ENCODE results near the gene ICA1.

ICA1 gene

DNA sequence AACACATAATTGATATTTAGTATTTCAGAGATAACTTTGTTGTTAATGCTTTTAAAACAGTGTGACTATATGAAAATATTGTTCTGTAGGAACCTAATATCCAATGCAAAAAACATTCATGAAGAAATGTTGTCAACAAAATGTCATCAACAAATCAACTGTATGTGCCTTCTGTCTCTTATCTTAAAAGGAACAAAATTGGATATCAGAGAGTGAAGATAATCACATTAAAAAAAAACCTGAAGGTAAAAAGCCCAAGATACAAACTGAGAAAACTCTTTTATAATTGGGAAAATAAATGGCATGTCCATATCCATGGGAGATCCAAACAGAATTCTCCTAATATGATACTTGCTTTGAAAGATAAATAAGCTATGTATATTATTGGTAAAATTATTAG is 33.9 kb downstream of the ICA1 start:
- no peak for DNase-seq (ENCODE audit: low read depth in 4 of 4, low spot score in 1 of 4)

DNA sequence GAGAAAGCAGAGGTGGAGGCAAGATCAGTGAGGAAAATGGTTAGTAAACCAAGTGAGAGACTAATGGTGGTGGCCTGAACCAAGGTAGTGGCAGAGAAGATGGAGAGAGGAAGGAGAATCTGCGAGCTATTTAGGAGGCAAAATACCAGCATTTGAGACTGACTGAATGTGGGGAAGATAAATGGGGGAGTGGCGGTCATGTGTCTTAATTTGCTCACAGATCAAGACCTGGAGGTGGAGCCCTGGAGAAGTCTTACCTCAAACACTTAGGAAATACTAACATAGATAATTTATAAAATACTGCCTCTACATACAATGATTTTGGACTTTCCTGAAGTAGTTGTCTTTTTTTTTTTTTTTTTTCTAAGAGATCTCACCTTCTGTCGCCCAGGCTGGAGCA is 34.7 kb downstream of the ICA1 start:
- DNase-seq (ENCODE audit: low read depth in 4 of 4, low spot score in 1 of 4), result no peak

DNA sequence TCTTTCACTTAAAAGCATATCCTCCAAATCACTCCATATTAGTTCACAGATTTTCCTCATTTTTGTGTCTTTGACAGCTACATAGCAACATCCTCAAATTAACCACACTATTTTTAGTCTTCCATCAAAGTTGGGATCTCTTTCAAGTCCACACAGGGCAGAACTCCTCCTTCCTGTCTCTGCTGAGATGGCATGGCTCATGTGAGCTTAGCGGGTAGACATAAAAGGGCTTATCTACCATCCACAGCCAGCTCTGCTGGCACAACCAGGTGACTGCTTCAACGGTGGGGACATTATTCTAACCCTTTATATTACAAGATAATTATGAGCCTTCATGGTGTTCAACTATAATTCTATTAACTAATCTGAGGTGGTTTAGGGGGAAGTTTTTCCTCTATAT is 35.5 kb downstream of the ICA1 start:
- no peak for DNase-seq (ENCODE audit: low read depth in 4 of 4, low spot score in 1 of 4)

DNA sequence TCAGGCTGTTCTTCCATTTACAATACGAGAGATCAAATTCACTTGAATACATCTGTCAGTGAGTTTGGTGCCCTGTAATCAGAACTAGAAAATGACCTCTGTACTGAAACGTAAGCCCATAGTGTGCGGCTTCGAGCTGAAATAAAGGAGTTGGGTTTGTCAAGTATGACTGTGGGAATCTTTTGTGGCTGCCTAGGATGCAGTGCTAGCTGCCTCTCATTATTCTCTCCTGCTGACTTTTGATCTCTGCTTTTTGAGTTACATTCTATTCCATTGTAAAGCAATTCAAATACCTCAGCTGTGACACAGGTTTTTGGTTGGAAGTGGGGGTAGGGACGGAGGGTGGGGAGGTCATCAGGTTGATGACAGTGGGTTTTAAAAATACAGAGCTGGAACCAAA is 40.4 kb downstream of the ICA1 start:
- no peak for DNase-seq (ENCODE audit: low read depth in 4 of 4, low spot score in 1 of 4)

DNA sequence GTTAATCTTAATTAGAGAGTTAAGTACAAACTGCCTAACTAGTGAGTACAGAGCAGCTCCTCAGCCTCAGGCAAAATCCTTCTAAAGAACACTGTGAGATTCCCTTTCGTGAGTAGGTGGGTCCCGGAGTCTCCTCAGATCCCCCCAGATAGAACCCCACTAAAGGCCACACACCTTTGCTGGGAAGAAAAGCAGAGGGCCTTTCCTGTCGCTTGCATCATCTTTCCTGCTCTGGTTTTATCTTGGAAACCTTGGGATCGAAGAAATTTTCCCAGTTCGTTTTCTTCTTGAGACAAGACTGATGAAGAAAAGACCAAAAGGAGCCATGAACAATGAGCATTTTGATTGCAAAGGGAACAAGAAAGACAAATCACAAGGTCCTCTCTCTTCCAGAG is 40.9 kb downstream of the ICA1 start:
- no peak for DNase-seq (ENCODE audit: low read depth in 4 of 4, low spot score in 1 of 4)

DNA sequence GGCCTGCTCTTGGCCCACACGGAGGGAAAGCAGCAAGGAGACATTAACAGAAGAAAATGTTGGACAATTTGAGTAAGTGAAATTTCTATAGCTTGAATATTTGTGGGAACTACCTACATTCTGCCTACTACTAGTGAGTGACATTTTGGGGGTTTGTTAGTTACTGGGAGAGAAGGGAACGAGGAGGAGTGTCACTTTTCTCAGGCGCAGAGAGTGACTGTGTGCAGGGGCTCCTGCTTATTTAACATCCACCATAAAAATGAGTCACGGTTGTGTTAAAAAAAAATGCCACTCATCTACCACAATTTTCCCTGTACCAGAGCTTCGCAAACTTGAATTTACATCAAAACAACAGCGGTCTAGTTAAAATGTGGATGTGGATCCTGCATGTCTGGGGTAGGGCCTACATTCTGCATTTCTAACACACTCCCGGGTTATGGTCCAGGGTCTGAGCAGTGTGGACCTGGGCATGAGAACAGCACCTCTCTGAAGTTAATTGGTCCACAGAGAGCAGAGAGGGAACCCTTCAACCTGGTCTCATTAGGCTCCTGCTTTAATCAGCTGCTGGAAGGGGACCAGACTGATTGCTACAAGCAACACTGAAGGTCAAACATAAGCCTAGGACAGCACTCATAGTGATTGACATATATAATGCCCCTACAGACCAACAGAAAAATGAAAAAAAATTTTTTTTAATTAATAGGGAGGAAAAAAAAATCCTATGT is 41.4 kb downstream of the ICA1 start:
- DNase-seq (ENCODE audit: low read depth in 4 of 4, low spot score in 1 of 4), result no peak

DNA sequence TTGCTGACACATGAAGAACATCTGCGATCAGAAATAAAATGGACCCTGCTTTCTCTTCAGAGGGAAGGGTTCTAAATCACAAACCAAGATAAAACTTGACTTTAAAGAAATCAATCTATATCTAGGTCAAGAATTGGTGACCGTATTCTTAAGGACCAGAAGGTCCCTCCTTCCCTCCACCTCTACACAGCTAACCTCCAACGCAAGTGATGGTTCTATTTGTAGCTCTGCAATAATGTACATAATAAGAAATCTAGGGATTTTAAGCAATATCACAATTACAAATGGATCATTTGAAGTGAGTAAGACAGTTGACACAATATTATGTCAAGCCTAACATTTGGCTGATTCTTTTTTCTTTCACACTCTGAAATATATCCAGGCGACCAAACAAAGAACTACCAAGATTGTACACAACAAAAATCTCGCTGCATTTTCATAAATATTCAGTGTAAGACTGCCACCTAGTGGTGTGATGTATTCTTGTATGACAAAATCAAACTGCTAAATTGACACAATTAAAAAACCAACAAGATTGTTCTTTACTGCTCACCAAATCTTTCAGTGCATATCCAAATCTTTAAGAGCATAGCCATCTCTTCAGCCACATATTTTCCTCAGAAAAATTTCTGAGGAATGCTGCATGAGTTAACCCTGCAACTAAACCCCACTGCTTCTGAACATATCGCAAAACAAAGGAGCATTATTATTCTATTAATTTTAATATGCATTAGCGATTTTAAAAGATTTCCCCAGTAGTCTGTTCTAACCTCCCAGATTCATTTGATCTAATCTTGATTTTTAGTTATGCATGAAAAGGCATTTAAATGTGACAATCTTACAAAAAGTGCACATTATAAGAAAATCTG is 44.5 kb downstream of the ICA1 start:
- DNase-seq (ENCODE audit: low read depth in 4 of 4, low spot score in 1 of 4), result peak in 1 of 4 experiments; percentile 40

DNA sequence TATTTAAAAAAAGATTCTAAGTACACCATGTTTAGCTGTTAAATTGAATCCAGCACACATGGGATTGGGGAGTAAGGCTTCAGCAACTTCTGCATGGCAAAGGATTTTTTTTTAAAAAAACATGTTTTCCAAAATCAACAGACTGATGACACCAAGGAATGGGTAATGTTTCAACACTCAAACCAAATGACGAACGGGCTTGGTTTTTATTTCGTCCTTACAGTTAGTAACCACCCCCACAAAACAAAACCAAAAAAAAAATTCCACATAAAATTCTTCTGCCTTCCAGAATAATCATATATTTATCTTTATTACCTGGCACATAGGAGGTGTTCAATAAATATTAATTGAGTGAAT is 45.7 kb downstream of the ICA1 start:
- no peak for DNase-seq (ENCODE audit: low read depth in 4 of 4, low spot score in 1 of 4)

DNA sequence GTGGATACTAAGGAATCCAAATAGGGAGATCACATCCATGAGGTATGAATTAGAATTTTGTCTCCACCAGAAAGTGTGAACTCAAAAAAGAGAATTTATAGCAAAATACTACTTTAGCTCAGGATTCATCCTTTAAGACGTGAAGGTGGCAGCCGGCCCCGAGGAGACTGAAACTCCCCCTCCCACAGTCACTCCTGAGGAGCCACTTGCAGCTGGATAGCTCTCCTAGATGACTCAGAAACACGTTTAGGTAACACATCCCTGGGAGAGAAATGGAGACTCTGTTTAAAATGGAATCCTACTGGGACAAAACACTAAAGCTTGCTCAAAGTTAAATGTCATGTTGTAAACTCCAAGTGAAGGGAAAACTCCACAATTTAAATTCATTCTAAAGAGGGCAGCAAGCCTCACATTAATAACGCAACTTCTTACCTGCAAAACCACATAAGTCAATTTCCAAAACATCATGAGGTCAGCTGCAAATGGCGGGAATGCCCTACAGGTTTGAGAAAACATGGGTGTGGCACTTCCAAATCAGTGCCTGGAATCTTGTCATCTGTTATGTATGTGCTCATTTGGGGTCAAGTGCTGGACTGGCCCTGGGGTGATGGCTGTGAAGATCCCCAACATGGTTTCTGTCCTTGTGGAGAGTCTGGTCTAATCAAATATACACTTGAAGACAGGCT is 46.2 kb downstream of the ICA1 start:
- DNase-seq (ENCODE audit: low read depth in 4 of 4, low spot score in 1 of 4), result no peak

DNA sequence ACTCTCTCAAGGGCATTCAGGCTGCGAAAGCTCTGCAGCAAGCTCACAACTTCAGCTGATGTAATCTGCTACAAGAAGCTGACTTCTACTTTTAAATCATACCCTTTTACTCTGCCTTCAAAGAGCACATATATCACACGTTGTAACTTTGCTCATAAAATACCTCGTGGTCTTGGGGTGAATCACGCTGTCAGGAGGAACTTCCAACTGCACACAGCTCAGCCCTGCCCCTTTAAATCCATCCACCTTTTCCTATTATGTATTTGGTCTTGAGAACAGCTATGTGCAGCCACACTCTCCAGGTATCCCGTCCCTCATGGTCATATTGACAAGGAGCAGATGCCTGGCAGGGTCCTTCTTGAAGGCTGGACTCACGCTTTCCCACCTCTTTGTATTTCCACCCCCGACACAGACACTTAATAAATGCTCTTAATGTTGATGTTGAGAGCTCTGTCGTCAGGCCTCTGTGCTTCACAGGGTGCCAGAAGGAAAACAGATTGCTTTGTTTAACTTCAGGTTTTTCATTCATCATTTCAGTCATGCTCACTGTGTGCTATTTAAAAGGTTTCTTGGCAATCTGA is 47.6 kb downstream of the ICA1 start:
- no peak for DNase-seq (ENCODE audit: low read depth in 4 of 4, low spot score in 1 of 4)

DNA sequence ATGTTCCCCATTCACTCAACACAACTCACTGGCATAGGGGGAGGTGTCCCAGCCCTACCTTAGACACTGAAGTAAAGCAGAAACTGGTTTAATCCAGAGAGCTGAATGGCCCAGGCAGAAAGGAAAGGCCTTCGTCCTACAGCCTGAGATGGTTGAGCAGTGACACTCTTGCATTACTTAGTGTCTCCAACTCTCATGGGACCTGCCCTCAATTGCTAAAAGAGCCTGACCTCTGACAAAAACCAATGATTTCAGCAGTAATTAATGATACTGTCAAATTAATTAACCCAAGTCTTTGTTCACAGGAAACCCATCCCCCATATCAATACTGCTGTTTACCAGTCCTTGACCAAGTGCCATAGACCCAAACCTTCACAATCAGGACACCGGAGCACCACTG is 48.6 kb downstream of the ICA1 start:
- no peak for DNase-seq (ENCODE audit: low read depth in 4 of 4, low spot score in 1 of 4)

DNA sequence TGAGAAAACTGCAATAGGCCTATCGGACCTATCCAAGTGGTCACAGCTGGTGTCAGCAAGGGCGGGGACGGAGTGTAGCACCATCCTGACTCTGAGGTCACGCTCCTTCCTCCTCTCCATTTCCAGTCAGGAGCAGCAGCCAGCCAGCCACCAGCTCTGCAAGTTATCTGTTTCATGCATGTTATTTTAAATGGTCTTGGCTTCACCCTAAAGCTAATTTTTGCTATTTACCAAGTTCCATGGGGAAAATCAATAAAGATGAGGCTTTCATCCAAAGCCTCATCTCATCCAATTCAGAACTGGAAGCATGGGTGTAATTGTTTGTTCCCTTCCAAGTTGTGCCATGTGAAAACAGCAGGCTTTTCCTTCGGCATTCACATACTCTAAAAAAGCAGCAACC is 49.3 kb downstream of the ICA1 start:
- no peak for DNase-seq (ENCODE audit: low read depth in 4 of 4, low spot score in 1 of 4)

DNA sequence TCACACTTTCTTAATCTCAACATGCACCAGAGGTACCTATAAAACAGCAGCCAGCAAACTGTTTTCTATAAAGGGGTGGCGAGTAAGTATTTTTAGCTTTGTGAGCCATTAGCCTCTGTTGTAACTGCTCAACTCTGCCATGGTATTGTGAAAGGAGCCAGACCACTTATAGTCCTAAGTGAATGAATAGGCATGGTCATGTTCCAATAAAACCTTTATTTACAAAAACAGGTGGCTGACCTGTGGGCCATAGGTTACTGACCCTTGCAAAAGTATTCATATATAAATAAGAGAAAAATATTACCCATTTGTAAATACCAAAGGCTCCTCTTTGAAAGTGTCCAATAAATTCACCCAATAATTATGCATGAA is 50.3 kb downstream of the ICA1 start:
- no peak for DNase-seq (ENCODE audit: low read depth in 4 of 4, low spot score in 1 of 4)

DNA sequence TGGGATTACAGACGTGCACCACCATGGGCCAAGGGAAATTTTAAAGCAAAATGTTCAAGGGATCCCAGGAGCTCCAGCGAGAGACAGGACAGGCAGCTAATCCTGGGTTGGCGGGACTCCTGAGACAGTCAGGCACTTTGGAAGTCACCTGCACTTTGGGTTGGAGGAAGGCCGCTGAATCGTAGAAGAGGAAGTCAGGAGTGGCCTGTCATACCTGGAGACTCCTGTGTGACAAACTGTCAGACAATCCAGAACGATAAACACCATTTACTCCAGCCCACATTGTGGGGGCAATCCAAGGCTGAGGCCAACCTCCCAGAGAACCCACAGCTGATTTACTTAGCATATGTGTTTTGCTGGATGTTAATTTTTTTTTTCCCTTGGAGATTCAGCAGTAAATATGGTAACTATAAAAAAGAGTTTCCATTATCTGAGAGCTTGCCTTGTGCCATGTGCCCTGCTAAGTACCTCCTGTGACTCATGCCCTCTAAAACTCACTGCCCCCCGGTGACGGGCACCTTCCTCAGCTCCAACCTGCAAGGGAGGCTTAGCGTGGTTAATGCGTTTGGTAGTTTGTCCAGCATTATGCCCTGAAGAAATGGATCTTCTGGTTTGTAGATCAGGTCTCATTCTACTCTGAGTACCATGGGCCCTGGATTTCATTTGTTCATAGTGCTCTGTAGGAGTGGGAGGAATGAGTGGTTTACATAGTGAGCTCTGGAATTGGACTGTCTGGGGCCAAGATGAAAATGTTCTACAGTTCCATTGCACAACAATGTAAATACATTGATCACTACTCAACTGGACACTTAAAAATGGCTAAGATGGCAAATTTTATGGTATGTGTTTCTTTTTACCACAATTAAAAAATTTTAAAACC is 50.9 kb downstream of the ICA1 start:
- no peak for DNase-seq (ENCODE audit: low read depth in 4 of 4, low spot score in 1 of 4)

DNA sequence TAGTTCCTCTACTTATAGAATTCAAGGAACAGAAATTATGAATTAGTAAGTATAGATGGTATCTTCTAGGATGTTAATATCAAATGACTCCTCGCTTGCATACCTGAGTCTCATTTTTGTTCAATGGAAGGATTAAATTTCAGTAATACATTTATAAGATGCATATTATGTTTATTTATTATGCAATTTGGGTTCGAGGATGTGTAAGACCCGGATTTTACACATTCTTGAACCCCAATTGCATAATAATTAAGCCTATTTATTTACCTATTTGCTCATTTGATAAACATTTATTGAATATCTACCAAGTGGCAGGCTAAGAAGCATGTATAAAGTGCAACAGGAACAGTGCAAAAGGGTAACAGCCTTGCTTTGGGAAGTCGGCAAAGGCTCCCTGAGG is 52.6 kb downstream of the ICA1 start:
- DNase-seq (ENCODE audit: low read depth in 4 of 4, low spot score in 1 of 4), result no peak

DNA sequence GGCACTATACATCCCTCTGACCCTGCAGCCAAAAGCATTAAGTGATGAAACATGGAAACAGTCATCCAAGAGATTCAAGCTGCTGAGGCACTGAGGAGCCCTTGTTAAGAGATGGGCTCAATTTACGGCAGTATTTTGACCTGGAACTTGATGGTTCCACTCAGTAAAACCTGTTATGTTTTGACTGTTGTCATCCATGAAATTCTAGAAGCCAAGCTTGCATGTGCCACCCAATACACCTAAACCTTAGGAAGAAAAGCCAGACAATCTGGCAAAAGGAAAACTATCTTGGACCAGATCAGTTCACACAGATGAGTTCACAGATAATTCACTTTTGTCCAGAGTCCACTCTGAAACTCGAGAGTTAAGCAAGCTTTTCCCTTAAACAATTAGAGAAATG is 53.2 kb downstream of the ICA1 start:
- DNase-seq (ENCODE audit: low read depth in 4 of 4, low spot score in 1 of 4), result no peak

DNA sequence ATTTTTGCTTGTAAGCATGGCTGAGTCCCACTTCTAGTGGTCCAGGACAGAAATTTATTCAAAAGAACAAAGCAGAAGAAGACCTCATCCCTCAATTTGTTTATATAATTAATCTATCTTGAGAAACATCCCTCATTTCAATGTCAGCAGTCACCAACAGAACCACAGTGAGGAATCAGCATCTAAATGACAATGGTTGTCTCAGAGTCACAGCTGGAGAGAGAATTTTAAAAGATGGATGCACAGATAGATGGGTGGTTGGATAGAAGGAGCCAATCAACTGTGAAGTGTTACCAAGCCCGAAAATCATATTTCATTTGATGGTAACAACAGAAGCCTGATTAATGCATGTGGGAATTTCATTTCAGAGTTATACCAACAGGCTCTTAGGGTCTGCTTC is 55.0 kb downstream of the ICA1 start:
- DNase-seq (ENCODE audit: low read depth in 4 of 4, low spot score in 1 of 4), result no peak

DNA sequence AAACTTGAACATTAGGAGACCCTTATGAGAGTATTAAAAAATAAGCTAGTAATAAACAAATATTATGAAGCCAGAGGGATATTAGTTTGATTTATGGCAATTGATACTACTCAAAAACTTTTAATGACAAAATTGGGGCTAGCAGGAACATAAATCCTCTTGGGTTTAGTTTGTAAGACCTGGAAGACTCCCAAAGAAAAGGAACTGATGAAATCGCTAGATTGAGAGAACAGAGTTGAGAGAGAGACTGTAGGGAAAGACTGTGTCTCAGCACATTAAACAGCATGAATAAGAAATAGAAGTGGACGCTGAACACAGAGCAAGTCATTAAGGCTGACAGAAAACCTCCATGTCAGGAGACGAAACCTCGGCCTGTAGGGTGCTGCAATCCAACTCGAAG is 56.4 kb downstream of the ICA1 start:
- no peak for DNase-seq (ENCODE audit: low read depth in 4 of 4, low spot score in 1 of 4)

DNA sequence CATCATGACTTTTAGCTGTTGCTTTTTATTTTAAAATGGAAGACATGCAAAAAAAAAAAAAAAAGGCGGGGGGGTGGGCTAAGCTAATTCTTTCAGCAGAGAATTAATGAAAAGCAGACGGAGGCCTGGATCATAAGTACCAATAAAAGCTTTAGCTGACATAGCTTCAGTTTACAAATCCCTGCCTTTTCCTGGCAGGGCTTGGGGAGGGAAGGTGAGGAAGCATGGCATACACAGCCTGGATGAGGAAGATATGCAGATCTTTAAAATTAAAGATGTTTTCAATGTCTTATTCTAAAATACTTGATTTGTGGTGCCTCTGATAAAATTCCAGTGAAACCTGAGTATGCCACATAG is 57.0 kb downstream of the ICA1 start:
- DNase-seq (ENCODE audit: low read depth in 4 of 4, low spot score in 1 of 4), result no peak

DNA sequence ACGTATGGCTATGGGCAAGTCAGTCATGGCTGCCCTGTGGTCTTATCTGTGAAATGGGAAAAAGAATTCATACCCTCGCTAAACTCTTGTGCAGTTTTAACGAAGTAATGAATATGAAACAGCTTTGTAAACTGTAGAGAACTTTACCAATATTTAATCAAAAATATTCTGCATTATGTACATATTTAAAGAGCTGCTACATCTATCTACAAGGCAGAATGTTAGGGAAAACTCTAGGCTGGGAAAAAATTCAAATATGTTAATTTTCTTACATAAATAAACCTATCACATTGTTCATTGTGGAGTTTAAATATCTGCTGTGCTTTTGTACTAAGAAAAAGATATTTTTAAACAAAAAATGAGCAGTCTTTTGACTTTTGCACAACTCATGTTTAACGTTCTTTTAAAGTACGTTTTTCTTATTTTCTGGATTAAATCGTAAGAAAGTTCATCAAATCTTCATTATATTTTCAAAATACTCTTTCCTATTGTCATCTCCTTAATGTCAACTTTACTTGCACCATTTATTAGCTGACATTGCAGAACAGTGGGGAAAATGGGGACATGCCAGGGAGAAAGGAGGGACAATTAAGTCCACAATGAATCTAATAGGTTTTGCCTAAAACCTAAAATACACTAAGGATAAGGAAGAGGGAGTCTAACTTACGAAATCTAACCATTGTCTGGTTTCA is 57.5 kb downstream of the ICA1 start:
- DNase-seq (ENCODE audit: low read depth in 4 of 4, low spot score in 1 of 4), result no peak

Data from stimulated activated CD4-positive, alpha-beta T cell treated with anti-CD3 and anti-CD28 coated beads, Interleukin-1b, Interleukin-23, amount 100 ng/mL, for 24 hours (primary cell).